GM18499 (cell line): Measurements from ENCODE around the gene SLC5A3.

Experiments
- ATAC-seq: cut with Tn5 transposase; IDR thresholded peaks from one replicate; pipeline ENCODE4 v1.9.1; 2021; ENCODE audit warnings: moderate number of reproducible peaks; ENCODE audit not compliant: insufficient read depth, unreplicated experiment

Gene SLC5A3

DNA sequence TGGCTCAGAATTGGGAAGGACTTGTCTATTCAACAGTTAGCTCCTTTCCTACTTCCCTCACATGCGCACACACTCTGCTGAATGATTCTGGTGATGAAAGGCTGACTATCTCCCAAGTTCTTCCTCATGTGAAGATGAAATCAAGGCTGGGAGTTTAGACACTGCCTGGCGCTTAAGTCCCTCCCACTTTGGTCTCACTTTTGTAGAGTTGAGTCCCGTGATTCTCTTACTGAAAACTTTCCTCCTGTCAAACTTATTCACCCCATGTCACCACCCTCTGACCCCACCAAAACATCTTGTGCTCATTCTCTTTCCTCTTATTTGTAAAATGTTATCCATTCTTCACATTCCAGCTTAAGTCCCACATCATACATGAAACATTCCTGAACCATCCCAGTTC, 8.4 kb upstream of the SLC5A3 start:
- ATAC-seq = no peak

DNA sequence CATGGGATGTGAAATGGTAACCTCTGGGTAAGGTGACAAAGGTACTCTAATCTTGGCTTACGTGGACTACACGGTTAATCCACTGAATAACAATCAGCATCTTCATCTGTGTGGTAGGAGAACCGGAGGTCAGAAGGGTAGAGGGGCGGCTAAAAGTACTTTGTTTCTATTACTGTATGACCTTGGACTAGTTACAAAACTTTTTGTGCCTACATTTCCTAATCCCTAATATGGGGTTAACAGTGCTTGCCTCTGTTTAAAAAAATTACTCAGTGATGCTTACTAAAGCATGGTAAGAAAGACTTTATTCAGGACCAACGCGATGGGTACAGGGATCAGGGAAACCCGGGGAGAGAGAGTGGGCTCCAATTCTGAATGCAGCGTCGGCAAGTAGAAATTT, 1.7 kb upstream of the SLC5A3 start:
- ATAC-seq = no peak

DNA sequence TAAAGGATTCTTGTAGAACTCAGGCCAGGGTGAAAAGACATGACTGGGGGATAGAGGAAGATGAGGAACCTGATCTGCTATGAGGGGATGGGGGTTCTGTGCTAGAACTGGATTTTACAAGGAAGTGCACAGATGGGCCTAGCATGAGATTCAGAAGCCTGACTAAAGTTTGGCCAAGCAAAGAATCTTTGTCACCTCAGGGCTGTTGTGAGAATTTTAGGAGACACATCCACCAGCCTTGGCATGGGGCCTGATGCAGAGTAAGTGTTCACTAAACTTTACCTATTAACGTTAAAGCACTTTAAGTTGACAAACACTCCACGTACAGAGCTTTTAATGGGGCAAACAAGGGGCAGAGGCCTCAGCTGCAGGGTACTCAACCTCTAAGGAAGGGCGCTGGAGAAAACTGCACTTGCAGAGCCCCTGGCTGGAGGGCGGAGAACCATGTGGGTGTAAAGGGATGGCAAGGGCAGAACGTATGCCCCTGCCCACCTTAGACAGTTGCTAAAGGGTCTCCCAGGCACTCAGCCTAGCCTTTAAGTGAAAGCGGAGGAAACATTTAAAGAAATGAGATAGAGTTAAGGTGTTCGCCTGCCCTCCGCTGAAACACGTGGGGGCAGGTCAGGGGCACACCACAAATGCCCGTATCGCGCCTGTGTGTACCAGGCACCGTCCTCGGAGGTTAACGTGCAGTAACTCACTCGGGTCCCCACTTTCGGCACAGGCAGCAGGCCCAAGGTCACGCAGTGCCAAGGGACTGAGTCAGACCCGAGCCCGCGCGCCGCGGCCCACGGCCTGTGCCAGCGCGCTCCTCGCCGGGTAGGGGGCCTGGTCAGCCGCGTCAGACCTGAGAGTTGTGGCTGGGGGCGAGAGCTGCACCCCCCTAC, 990 bp upstream of the SLC5A3 start:
- ATAC-seq = no peak

DNA sequence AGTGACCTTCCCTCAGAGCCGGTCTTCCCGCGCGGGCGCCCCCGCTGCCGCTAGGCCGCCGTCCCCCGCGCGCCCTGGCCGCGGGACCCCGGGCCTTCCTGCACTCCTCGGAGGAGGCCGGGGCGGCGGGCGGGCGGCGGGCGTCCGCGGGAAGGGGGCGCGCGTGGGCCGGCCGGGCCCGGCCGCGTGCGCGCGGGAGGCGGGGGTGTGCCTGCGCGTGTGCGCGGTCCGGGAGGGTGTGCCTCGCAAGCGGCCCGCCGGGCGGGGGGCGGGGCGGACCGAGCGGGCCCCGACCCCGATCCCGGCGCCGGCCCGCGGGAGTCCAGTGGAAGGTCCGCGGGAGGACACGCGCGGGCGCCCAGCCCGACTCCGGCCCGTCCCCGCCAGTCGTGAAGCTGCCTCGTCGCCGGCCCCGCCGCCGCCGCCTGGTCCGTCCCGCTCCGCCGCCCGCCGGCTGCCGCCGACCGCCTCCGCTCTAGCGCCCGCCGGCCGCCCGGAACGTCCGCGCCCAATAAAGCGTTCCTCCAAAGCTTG, 438 bp downstream of the SLC5A3 start:
- no peak for ATAC-seq

DNA sequence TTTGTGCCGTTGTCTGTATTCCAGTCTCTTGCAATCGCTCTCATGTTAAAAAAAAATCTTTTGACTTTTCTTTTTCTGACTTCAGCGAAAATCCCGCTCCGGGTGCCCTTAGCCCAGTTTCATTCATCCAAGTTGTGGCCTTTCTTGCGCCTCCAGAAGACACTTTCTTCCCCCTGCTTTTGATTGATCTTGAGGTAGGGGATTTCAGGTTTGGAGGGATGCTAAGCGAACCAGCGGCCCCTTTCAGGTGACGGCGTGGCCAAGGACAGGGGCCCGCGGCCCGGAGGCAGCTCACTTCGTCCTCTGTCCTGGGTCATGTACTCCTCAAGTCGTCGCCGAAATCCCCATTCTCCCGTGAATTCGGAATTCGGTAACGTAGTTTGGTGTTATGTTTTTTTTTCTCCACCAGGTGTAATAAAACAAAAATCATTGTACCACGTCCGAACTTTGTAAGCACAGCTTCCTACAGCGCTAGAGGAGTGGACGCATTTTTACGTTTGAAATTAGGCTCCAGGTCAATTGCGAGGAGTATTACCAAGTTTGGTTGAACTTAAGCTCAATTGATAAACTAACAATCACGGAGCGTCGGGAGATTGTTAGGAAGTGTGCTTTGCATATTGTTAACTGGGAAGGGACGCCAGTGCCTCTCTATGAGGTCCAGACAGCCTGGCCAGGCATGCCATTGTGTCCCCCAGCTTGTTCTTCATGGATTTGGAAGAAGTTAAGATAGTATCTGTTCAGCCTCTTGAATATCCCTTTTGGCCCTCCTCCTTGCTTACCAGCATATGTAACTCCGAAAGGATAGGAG, 1.1 kb downstream of the SLC5A3 start:
- ATAC-seq = no peak

DNA sequence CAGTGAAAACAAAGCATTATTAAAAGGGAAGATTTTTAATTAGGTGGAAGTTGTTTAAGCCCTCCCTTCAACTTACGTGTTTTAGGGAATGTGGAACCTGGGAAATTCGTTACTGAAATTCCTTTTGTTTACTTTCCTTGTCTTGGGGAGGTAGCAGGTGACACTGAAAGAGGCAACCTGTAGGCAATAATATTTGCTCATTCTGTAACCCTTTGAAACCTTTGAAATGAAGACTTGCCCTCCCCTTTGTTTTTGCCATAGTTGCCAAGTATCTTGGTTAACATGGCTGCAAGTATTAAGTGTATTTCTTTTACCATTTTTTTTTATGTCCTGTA, 1.7 kb downstream of the SLC5A3 start:
- ATAC-seq = no peak

DNA sequence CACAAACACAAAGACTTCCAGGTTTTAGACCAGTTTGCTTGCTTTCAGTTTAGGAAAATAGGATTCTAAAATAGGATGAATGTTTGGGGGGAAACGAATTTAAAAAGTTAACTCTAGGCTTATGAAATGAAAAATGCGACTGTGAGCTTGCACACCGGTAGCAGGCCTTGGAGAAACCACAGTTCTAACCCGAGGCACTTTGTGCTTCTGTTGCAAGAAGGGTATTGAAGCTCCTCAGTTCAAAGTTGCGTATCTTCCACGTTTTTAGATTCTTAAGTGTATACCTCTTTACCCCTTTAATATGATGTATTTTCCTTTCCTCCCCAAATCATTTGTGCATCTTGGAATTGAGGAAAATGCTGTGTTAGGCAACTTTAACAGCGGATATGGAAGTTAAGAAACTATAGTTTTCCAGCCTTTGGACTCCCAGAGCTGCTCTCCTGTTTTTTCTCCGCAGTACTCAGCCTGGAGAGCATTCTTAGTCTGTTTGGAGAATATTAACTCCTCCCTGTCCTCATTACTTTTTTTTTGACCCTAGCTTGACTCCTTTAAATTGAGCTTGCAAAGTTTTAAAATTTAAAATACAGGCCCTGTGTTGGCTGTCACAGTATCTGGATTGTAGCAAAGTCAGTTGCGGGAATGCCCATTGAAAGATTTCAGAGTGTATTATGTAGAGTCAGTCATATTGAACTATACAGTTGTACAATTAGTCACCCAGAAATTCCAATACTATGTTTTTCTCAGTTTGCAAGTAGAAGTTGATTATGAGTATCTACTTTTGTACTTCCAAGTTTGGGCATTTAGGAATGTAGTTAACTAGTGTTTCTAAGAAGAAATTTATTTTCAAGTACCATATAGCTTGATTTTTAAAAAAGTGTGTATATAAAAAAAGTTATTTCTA, 2.6 kb downstream of the SLC5A3 start:
- ATAC-seq = no peak

DNA sequence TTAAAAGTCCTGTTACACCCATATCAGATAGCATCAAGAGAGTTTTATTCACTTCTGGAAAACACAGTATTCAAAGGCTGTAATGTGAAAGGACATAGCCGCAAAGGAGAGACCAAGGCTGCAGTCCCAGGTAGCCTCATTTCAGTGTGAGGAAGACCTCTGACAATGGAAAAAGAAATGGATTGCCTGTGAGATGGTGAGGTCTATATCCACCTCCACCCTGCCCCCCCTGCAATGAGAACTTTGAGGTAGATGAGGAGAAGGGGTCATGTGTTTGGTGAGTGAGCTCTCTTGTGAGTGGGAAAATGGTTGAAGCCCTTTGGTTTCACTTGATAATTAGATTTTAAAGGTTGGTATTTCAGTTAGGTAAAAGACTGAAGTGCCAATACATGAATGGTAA, 3.5 kb downstream of the SLC5A3 start:
- no peak for ATAC-seq

DNA sequence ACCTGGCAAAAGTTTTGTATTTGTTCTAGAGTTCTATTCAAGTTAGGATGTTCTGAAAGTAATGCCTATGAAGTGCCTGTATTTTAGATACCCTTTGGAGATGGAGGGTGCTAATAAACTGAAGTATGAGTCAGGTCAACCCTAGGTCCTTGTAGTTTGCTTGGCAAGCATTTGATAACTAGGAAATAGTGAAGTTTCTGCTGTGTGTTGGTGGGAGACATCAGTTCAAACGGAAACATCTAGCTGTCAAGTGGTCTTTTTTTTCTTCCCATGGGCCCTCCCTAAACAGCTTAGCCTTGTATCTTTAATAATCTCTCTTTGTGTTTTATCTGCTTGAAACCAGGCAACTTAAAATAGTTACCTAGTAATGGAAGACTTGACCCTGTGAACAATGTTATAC, 4.5 kb downstream of the SLC5A3 start:
- ATAC-seq = no peak

DNA sequence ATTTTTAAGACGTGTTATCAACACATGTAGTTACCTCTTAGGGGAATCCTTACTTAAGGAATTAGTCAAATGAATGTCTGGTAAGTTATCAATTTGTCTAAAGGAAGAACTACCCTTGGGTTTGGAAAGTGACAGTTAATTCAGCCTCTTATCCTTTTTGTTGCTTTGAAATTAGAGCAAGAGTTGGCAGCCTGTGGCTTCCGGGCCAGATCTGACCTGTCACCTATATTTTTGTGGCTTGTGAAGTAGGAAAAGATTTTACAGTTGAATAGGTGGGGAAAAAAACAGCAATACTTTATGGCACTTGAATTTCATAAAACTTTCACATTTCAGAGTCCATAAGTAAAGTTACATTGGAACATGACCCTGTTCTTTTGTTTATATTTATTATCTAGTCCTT, 5.5 kb downstream of the SLC5A3 start:
- no peak for ATAC-seq

DNA sequence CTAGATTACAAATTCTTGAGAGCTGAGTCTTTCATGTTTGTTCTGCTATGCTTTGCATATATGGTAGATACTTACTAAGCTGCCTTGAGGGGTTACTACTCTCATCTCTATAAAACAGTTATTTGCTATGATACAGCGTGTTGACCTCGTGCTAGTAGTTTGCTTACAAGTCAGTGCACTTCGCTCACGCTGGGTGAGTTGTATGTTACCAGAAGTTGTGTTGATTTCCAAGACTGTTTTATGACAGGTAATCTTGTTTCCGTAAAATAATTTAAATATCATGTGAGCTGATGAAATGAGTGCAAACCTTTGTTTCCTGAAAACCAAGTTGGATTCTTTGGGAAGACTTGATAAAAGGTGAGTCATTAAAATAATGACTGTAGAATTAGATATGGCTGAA, 7.3 kb downstream of the SLC5A3 start:
- no peak for ATAC-seq

DNA sequence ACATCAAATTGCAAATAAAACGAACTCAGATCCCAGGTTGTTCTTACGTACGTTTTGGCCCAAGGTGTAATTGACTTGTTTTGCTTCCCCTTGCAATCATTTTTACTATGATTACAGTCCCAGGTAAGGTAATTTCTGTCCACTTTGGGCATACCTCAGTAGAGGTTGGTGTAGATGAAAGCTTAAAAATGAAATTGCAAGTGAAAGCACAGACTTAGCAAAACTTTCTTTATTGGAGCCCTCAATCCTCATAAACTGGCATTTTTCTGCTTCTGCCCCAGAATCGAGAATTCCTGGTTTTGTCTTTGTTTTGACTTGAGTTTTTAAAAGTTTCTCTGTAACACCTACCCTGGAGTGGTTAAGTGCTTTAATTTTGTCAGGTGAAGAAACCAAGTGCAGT, 9.4 kb downstream of the SLC5A3 start:
- no peak for ATAC-seq

DNA sequence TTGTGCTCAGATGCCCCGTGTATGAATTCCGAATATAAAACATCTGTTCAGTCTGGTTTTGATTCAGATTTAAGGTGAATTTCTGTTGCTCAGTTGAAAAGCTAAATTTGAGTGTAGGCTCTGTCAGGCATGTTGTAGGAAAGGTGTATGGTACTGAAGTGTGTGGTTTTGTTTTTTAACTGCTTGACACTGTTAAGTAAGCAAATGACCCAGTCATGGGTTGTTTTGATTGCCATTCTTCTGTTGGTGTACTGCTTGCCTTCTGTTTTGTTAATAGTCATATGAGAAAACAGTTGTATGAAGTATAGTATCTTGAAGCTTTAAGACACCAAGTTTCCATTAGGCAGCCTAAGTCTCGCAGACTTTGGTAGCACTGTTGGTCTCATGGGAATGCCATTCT, 10.0 kb downstream of the SLC5A3 start:
- ATAC-seq = no peak

DNA sequence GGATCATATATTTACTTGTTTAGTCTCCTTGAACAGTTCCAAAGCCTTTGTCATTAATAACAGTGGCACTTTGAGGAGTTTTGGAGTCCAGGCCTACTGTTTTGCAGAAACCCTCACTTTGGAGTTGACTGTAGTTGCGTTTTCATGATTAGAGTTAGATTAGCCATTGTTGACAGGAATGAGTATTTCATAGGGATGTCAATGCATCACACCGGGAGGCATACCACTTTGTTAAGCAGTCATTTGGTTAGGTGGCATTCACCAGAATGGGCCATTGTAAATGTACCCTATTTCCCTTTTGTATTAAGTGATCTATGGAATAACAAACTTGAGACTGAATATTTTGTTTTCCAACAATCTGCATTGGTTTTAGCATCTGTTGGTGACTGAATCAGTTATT, 11.8 kb downstream of the SLC5A3 start:
- no peak for ATAC-seq

DNA sequence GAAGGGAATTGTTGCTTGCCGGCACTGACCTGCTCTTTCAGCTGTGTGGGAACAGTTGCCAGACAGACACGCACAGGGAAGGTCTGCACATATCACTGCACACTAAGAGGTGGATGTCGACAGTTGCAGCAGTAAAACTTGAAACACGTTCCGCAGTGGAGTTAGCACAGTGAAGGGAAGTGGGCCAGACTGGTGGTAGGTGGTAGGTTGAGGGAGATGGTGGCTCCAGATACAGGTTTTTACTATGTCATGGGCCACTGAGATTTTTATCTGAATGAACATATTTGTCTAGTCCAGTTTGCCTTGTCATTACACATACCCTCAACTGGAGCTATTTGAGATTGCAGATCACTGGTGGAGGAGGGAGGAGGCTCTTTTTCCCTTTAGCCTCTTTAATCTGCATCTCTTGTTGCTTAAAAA, 13.5 kb downstream of the SLC5A3 start:
- no peak for ATAC-seq

DNA sequence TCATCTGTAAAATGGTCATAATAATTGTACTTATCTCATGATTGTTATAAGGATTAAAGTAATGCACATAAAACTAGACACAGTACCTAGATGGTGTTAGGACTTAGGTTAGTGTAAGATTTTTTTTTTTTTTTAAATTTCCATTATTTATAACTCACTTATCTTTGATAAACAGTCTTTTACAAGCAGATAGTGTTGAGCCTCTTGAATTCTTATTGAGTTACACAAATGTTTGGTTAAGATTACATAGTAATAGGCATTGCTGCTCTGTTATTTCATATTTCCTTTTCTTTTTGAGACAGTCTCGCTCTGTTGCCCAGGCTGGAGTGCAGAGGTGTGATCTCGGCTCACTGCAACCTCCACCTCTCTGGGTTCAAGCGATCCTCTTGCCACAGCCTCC, 15.4 kb downstream of the SLC5A3 start:
- no peak for ATAC-seq

DNA sequence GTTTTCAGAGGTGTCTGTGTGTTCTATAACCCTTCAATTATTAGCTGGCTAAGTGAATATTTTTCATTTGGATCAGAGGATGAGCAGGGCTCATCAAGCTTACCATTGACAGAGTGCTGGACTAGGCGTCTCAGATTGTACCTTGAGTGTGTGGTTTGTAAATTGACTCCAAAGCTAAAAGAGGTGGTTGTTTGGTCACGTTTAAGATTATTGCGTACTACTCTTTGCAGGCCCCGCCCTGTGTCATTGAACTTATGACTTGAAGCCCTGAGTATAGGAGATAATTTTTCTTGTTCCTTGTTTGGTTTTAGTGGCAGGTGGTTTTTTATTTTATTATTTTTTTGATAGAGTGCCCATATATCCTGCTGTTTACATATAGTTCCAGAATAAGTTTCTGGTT, 17.7 kb downstream of the SLC5A3 start:
- no peak for ATAC-seq

DNA sequence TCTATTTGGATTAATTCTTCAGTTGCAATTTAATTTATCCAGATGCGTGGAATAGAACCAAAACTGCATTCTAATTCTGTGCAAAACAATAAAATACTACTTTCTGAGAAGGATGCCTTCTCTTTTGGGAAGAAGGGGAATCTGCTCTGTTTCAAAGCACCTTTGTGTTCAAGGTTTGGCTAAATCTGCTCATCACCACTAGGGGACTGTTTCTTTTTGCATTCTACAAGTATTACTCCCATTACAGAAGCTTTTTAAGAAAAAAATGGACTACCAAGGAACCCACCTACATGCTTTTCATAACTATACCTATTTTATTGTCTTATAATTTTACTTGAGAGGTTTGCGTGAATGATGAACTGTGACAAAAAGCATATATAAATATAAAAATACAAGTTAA, 18.2 kb downstream of the SLC5A3 start:
- no peak for ATAC-seq

DNA sequence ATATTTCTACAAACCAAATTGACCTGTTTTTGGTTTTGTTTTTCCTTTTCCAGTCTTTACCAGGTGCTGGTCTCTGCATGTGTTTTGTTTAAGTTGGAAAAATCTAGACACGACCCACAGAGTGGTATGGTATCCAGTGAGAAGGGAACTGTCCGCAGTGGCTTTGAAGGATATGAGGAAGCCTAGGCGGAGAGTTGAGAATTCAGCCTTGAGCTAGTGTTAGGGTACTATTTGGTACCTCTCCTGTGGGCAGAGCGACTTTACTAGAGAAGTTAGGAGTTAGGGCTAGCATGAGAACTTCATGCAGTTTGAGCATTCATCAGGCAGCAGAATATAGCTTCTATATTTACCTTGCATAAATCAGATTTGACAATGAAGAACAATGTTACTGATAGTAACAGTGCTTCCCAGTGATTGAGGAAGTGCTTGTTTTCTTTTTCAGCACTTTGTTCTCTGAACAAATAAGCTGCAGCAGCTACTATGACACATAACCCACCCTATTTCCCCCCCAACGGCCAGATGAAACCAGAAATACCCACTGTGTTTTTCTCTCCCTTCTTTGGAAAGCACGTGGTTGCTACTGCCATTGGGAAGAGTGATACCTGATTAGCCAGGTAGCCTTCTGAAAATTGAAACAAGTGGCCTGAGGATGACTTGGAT, 19.0 kb downstream of the SLC5A3 start:
- ATAC-seq = no peak

DNA sequence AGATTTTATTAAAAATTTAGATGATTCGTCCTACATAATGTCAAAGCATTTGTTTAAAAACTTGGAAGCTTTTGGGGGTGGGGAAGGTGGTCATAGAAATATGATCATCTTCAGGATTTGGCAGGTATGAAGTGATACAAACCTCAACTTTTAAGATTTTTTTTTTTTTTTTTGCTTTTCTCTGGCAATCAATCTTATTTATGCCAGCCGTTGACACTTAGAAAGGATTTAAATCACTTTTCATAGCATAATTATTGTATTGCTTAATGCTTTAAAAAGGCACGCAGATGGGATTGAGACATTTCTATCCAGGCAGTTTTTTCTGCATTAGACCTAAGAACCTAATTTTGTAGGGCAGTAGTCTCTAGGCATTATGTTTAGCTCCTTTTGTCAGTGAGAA, 19.7 kb downstream of the SLC5A3 start:
- no peak for ATAC-seq
